Osteocyte (in vitro differentiated cells): ENCODE data around the gene RPS17. TPM values are rescaled to one million over a fixed set of nuclear protein-coding genes. Genes with fewer than 3 reads are reported as not detected.

Source experiments
- DNase-seq: peaks from one replicate; pipeline ENCODE4 v3.0.0; 2021; ENCODE audit warnings: mixed read lengths; ENCODE audit not compliant: unreplicated experiment; ENCODE audit errors: extremely low spot score
- H3K27ac Mint-ChIP-seq: one replicate; pipeline ENCODE4 v1.8.0; 2021; ENCODE audit warnings: mild to moderate bottlenecking, mixed read lengths; ENCODE audit not compliant: unreplicated experiment
- H3K27me3 Mint-ChIP-seq: one replicate; pipeline ENCODE4 v1.8.0; 2021; ENCODE audit warnings: mixed read lengths; ENCODE audit not compliant: unreplicated experiment
- H3K36me3 Mint-ChIP-seq: one replicate; pipeline ENCODE4 v1.8.0; 2021; ENCODE audit warnings: mixed read lengths; ENCODE audit not compliant: unreplicated experiment
- H3K4me1 Mint-ChIP-seq: one replicate; pipeline ENCODE4 v1.8.0; 2021; ENCODE audit warnings: mixed read lengths; ENCODE audit not compliant: unreplicated experiment
- H3K4me3 Mint-ChIP-seq: one replicate; pipeline ENCODE4 v1.8.0; 2021; ENCODE audit warnings: mild to moderate bottlenecking, moderate library complexity, mixed read lengths; ENCODE audit not compliant: unreplicated experiment
- H3K9me3 Mint-ChIP-seq: one replicate; pipeline ENCODE4 v1.8.0; 2021; ENCODE audit warnings: mixed read lengths; ENCODE audit not compliant: unreplicated experiment
- total RNA-seq: library from RNA; stranded (reverse); gene quantifications from 2 replicates; pipeline ENCODE4 v1.2.1, GENCODE V29; 2021
- TF ChIP-seq, protein P1 (sequence below): fragments of 200-600 bp; sonication (generic); IDR thresholded peaks from 2 replicates; pipeline ENCODE4 v1.5.0; 2021; ENCODE audit warnings: antibody characterized with exemption, mild to moderate bottlenecking, moderate library complexity

RPS17 gene
- total RNA-seq, 1 donor from 2014 or later: 1,309 TPM

DNA sequence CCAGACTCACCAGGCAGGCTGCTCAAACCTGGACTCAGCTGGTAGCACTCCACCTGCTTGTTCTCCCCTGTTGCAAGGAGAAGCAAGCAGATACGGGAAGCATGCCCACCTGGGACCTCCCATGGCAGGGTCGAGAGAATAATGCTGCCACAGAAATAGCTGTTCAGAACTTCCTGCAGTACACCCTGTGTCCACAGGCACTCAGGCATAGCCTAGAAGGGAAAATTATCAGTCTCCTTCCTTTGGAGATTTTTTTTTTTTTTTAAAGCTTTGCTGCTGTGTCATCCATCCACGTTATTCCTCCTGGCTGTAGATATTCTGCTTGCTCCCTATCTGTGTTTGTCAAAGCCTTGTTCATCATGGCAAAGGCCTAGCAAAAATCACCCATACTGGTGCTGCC is 32.7 kb upstream of the RPS17 start:
- Mint-ChIP-seq H3K4me3 (no peak overlapping the region), H3K9me3 (no peaks in the 10 kb centered on the region), H3K36me3 (no peaks in the 10 kb centered on the region), H3K4me1 (peaks cover 5% of the 10 kb centered on the region), H3K27me3 (peaks cover 31% of the 10 kb centered on the region), H3K27ac (no peak overlapping the region)
- TF ChIP-seq, protein P1, sequence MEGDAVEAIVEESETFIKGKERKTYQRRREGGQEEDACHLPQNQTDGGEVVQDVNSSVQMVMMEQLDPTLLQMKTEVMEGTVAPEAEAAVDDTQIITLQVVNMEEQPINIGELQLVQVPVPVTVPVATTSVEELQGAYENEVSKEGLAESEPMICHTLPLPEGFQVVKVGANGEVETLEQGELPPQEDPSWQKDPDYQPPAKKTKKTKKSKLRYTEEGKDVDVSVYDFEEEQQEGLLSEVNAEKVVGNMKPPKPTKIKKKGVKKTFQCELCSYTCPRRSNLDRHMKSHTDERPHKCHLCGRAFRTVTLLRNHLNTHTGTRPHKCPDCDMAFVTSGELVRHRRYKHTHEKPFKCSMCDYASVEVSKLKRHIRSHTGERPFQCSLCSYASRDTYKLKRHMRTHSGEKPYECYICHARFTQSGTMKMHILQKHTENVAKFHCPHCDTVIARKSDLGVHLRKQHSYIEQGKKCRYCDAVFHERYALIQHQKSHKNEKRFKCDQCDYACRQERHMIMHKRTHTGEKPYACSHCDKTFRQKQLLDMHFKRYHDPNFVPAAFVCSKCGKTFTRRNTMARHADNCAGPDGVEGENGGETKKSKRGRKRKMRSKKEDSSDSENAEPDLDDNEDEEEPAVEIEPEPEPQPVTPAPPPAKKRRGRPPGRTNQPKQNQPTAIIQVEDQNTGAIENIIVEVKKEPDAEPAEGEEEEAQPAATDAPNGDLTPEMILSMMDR: no peak
- DNase-seq: no peak

DNA sequence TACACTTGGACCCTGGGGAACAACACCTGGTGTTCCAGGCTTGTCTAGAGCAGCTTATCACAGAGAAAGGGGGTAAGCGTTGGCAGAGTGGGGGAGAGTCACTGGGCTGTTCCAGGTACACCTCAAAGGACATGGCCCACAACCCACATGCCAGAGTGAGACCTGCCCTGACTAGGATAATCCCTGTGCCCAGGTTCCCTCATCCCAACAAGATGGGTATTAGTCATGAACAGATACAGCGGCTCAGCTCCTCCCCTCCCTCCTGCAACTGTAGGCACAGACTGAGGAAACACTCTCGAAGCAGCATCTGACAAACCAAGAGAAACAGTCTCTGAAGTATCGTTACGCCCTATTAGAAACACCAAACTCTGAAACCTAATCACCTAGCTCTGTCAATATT is 32.1 kb upstream of the RPS17 start:
- Mint-ChIP-seq H3K4me3 (peak overlapping the region; percentile 51), H3K4me1 (peaks cover 5% of the 10 kb centered on the region), H3K27ac (no peak overlapping the region), H3K36me3 (no peaks in the 10 kb centered on the region), H3K9me3 (no peaks in the 10 kb centered on the region), H3K27me3 (peaks cover 31% of the 10 kb centered on the region)
- DNase-seq: no peak
- TF ChIP-seq, protein P1: no peak

DNA sequence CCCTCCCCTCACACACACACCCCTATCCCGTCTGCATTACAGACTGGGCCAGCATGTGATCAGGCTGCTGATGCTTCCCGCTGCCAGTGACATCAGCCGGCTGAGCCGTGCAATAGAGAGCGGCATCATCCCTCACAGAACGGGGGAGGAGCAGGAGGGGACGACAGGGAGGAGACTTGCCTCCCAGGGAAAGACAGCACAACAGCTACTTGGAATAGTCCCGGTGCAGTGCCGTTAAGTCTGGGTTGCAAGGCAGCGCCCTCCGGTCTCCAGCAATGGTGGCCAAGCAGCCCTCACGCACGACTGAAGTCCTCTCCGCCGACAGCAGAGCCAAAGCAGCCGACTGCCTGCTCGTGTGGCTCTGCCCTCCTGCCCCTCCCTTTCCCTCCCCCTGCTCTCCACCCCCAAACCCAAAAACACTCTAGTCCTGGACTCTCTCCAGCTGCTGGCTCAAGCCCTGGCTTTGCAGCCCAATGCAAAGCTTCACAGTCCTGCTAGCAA is 31.5 kb upstream of the RPS17 start:
- no peak for DNase-seq
- TF ChIP-seq, protein P1: no peak
- no peak overlapping the region for H3K27ac Mint-ChIP-seq
- H3K27me3 Mint-ChIP-seq: peaks cover 31% of the 10 kb centered on the region
- H3K9me3 Mint-ChIP-seq: no peaks in the 10 kb centered on the region
- H3K4me3 Mint-ChIP-seq: peak overlapping the region; percentile 51
- H3K4me1 Mint-ChIP-seq: peaks cover 5% of the 10 kb centered on the region
- H3K36me3 Mint-ChIP-seq: no peaks in the 10 kb centered on the region

DNA sequence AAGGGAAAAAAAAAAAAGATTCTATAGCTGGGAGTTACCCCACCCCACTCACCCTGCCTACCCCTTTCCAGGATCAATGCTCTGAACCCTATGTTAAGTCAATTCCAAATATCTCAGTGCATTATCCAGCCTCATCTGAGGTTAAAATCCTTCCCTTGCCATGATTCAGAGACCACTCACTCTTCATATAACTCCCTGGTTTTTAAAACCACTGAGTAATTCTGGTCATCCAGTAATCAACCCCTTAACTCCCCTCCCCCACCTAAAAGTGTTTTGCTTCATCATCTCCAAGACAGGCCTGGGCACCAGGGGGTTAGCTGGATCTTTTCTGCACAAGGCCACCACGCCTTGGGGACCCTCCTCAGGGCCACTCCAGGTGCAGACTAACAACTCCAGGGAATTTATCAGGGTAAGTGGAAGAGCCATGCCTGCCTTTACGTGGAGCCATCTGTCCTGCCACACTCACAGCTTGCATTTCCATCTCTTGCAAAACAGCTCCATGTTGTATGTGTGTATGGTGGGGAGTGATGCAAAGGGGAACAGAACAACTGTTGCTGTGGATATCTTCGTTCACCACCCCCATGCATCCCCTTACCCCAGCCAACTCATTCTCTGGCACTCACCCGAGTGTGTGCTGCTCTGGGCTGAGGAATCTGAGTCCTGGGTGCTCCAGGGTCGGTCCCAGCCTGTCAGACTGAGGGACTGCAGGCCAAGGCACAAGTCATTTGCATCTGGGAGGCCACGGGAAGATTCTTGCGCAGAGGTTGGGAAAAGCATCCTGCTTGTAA is 30.7 kb upstream of the RPS17 start:
- Mint-ChIP-seq H3K4me1 (peaks cover 5% of the 10 kb centered on the region), H3K27me3 (peaks cover 33% of the 10 kb centered on the region), H3K27ac (no peak overlapping the region), H3K36me3 (no peaks in the 10 kb centered on the region), H3K9me3 (no peaks in the 10 kb centered on the region), H3K4me3 (no peak overlapping the region)
- DNase-seq: peak; percentile 72
- TF ChIP-seq, protein P1: no peak

DNA sequence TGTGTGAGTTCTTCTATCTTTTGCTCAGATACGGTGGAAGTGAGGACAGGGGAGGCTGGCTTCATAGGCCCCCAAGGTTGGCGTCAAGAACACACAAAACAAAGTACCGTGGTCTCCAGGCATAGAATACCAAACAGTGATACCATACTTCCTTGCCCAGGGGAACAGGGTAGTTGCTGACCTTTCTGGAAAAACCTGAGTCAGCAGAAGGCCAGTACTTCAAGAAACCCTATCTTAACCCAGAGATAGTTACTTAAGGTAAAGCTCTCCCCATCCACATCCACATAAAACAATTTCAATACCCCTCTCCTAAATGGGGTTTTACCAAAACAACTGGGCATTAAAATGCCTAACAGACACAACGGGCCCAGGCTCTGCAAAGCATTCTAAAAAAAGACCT is 29.6 kb upstream of the RPS17 start:
- Mint-ChIP-seq H3K9me3 (no peaks in the 10 kb centered on the region), H3K27ac (no peak overlapping the region), H3K4me1 (peaks cover 5% of the 10 kb centered on the region), H3K36me3 (no peaks in the 10 kb centered on the region), H3K4me3 (no peak overlapping the region), H3K27me3 (peaks cover 26% of the 10 kb centered on the region)
- TF ChIP-seq, protein P1: no peak
- DNase-seq: peak; percentile 8
